H9 (cell line): Measurements from ENCODE around the gene SYTL5. TPM values are rescaled to one million over a fixed set of nuclear protein-coding genes. Genes with fewer than 3 reads are reported as not detected.

ENCODE experiments used
- DNase-seq: peaks from one replicate; pipeline ENCODE4 v3.0.0-alpha.2; 2017
- H2AFZ ChIP-seq: one replicate; pipeline ENCODE4 v1.6.1; 2013; ENCODE audit warnings: mild to moderate bottlenecking, low read length, control low read depth, moderate library complexity
- H2AK5ac ChIP-seq: 2 replicates; pipeline ENCODE4 v1.6.1; 2013; ENCODE audit warnings: low read length, control low read depth, mixed read lengths; ENCODE audit not compliant: insufficient read length
- H2BK120ac ChIP-seq: one replicate; pipeline ENCODE4 v1.6.1; 2013; ENCODE audit warnings: low read depth, mild to moderate bottlenecking, low read length, control low read depth, inconsistent platforms; ENCODE audit not compliant: poor library complexity, severe bottlenecking
- H2BK12ac ChIP-seq: 2 replicates; pipeline ENCODE4 v1.6.1; 2013; ENCODE audit warnings: low read length, control low read depth, mixed read lengths, low read depth; ENCODE audit not compliant: insufficient read length
- H2BK15ac ChIP-seq: 2 replicates; pipeline ENCODE4 v1.6.1; 2013; ENCODE audit warnings: low read depth, low read length, control low read depth
- H2BK20ac ChIP-seq: one replicate; pipeline ENCODE4 v1.6.1; 2013; ENCODE audit warnings: low read depth, mild to moderate bottlenecking, low read length, control low read depth, inconsistent platforms; ENCODE audit not compliant: poor library complexity, severe bottlenecking
- H2BK5ac ChIP-seq: 2 replicates; pipeline ENCODE4 v1.6.1; 2013; ENCODE audit warnings: low read length, control low read depth, mixed read lengths; ENCODE audit not compliant: insufficient read length
- H3K14ac ChIP-seq: 2 replicates; pipeline ENCODE4 v1.6.1; 2013; ENCODE audit warnings: low read length, control low read depth; ENCODE audit not compliant: insufficient read depth
- H3K18ac ChIP-seq: 2 replicates; pipeline ENCODE4 v1.6.1; 2013; ENCODE audit warnings: low read depth, mild to moderate bottlenecking, mixed read lengths, low read length, control low read depth; ENCODE audit not compliant: insufficient read length
- H3K23ac ChIP-seq: 2 replicates; pipeline ENCODE4 v1.6.1; 2013; ENCODE audit warnings: low read length, control low read depth, mixed read lengths, low read depth; ENCODE audit not compliant: insufficient read length
- H3K23me2 ChIP-seq: 2 replicates; pipeline ENCODE4 v1.6.1; 2013; ENCODE audit warnings: low read depth, mild to moderate bottlenecking, mixed read lengths, low read length, control low read depth; ENCODE audit not compliant: insufficient read length, poor library complexity, severe bottlenecking
- H3K27ac ChIP-seq: 2 replicates; pipeline ENCODE4 v1.5.1; 2013; ENCODE audit warnings: low read length, control low read depth, mixed read lengths, low read depth; ENCODE audit not compliant: insufficient read length
- H3K27me3 ChIP-seq: 2 replicates; pipeline ENCODE4 v1.6.1; 2013; ENCODE audit warnings: low read length, control low read depth, inconsistent platforms; ENCODE audit not compliant: insufficient read depth
- H3K4ac ChIP-seq: 2 replicates; pipeline ENCODE4 v1.6.1; 2013; ENCODE audit warnings: low read depth, mild to moderate bottlenecking, control low read depth, inconsistent platforms, low read length, moderate library complexity
- H3K4me1 ChIP-seq: 2 replicates; pipeline ENCODE4 v1.6.1; 2013; ENCODE audit warnings: low read length, control low read depth, inconsistent platforms; ENCODE audit not compliant: insufficient read depth
- H3K4me2 ChIP-seq: 2 replicates; pipeline ENCODE4 v1.6.1; 2013; ENCODE audit warnings: low read length, control low read depth, mixed read lengths; ENCODE audit not compliant: insufficient read length, insufficient read depth
- H3K56ac ChIP-seq: 2 replicates; pipeline ENCODE4 v1.6.1; 2013; ENCODE audit warnings: low read depth, mild to moderate bottlenecking, mixed read lengths, low read length, control low read depth; ENCODE audit not compliant: insufficient read length
- H3K79me1 ChIP-seq: 2 replicates; pipeline ENCODE4 v1.6.1; 2013; ENCODE audit warnings: low read depth, mild to moderate bottlenecking, moderate library complexity, low read length, control low read depth, inconsistent platforms; ENCODE audit not compliant: insufficient read depth, poor library complexity, severe bottlenecking
- H3K79me2 ChIP-seq: 2 replicates; pipeline ENCODE4 v1.6.1; 2013; ENCODE audit warnings: low read length, control low read depth, inconsistent platforms; ENCODE audit not compliant: insufficient read depth
- H3K9ac ChIP-seq: 2 replicates; pipeline ENCODE4 v1.6.1; 2013; ENCODE audit warnings: low read length, control low read depth, mixed read lengths; ENCODE audit not compliant: insufficient read length; ENCODE audit errors: extremely low read depth
- H3K9me3 ChIP-seq: one replicate; pipeline ENCODE4 v1.6.1; 2013; ENCODE audit warnings: low read depth, low read length, inconsistent platforms; ENCODE audit not compliant: control insufficient read depth
- H3T11ph ChIP-seq: one replicate; pipeline ENCODE4 v1.6.1; 2013; ENCODE audit warnings: mild to moderate bottlenecking, low read length, control low read depth, inconsistent platforms
- H4K20me1 ChIP-seq: one replicate; pipeline ENCODE4 v1.6.1; 2013; ENCODE audit not compliant: control insufficient read depth, insufficient read length, insufficient read depth
- H4K5ac ChIP-seq: 2 replicates; pipeline ENCODE4 v1.6.1; 2013; ENCODE audit warnings: low read depth, mild to moderate bottlenecking, mixed read lengths, low read length, control low read depth; ENCODE audit not compliant: insufficient read length
- H4K8ac ChIP-seq: replicated peaks from 2 replicates; pipeline ENCODE4 v1.6.1; 2013; ENCODE audit warnings: low read length, control low read depth, mixed read lengths, low read depth; ENCODE audit not compliant: insufficient read length
- H4K91ac ChIP-seq: 2 replicates; pipeline ENCODE4 v1.6.1; 2013; ENCODE audit warnings: low read depth, mild to moderate bottlenecking, moderate library complexity, mixed read lengths, low read length, control low read depth; ENCODE audit not compliant: insufficient read length
- H3K27ac Mint-ChIP-seq, 3 experiments: 2 replicates in 2 of 3; 3 replicates in 1 of 3; pipeline ENCODE4 v1.8.0; 2020 to 2021; ENCODE audit warnings: mixed read lengths in 3 of 3, mild to moderate bottlenecking in 1 of 3, moderate library complexity in 1 of 3
- H3K27me3 Mint-ChIP-seq: 2 replicates; pipeline ENCODE4 v1.8.0; 2021; ENCODE audit warnings: low read depth, mild to moderate bottlenecking, moderate library complexity, mixed read lengths
- H3K36me3 Mint-ChIP-seq, 3 experiments: 2 replicates in 2 of 3; 3 replicates in 1 of 3; pipeline ENCODE4 v1.8.0; 2020 to 2021; ENCODE audit warnings: low read depth in 3 of 3, mixed read lengths in 3 of 3; ENCODE audit not compliant: insufficient read depth in 1 of 3
- H3K4me1 Mint-ChIP-seq, 2 experiments: 2 replicates each; pipeline ENCODE4 v1.8.0; 2020; ENCODE audit warnings: mixed read lengths in 2 of 2
- H3K4me3 Mint-ChIP-seq, 2 experiments: 2 replicates in 1 of 2; 3 replicates in 1 of 2; pipeline ENCODE4 v1.8.0; 2020 to 2021; ENCODE audit warnings: mild to moderate bottlenecking in 2 of 2, mixed read lengths in 2 of 2, moderate library complexity in 1 of 2
- H3K9me3 Mint-ChIP-seq, 2 experiments: 2 replicates in 1 of 2; 3 replicates in 1 of 2; pipeline ENCODE4 v1.8.0; 2020; ENCODE audit warnings: mild to moderate bottlenecking in 2 of 2, mixed read lengths in 2 of 2, moderate library complexity in 1 of 2
- CTCF ChIP-seq: fragments of 200-600 bp; sonication (generic); conservative IDR thresholded peaks from 3 replicates; pipeline ENCODE4 v1.8.0; 2021; ENCODE audit warnings: antibody characterized with exemption, mild to moderate bottlenecking
- total RNA-seq: library from RNA; stranded (reverse); gene quantifications from 2 replicates; pipeline ENCODE4 v1.2.1, GENCODE V29; 2021

The SYTL5 gene
- total RNA-seq, 1 experiment from 2014 or later: 0.15 TPM

GRCh38 chrX:38129366-38129765 lies 123.0 kb downstream of the SYTL5 start:
- no peak for DNase-seq
- no peak overlapping the region for H3T11ph ChIP-seq
- no peak overlapping the region for H3K27ac ChIP-seq
- no peak overlapping the region for H3K14ac ChIP-seq
- no peaks in the 10 kb centered on the region for H4K20me1 ChIP-seq
- H2AFZ ChIP-seq: no peak overlapping the region
- H3K4ac ChIP-seq: no peak overlapping the region
- H3K4me3 Mint-ChIP-seq: no peak overlapping the region
- no peak overlapping the region for H4K91ac ChIP-seq
- no peak overlapping the region for H2BK15ac ChIP-seq
- no peak overlapping the region for H4K8ac ChIP-seq
- H3K56ac ChIP-seq: no peak overlapping the region
- H2BK12ac ChIP-seq: no peak overlapping the region
- no peak overlapping the region for H3K18ac ChIP-seq
- H3K27ac Mint-ChIP-seq: no peak overlapping the region
- no peak overlapping the region for H2BK5ac ChIP-seq
- peaks cover 2% of the 10 kb centered on the region; the same call in 1 of the 2 replicates for H3K27me3 Mint-ChIP-seq
- no peak overlapping the region for H4K5ac ChIP-seq
- no peaks in the 10 kb centered on the region for H3K4me1 Mint-ChIP-seq
- TF ChIP-seq CTCF: no peak
- H3K23me2 ChIP-seq: no peaks in the 10 kb centered on the region
- no peaks in the 10 kb centered on the region for H3K4me1 ChIP-seq
- no peak overlapping the region for H3K4me2 ChIP-seq
- no peaks in the 10 kb centered on the region for H3K9me3 ChIP-seq
- no peaks in the 10 kb centered on the region for H3K79me2 ChIP-seq
- no peaks in the 10 kb centered on the region for H3K27me3 ChIP-seq
- no peak overlapping the region for H2AK5ac ChIP-seq
- no peaks in the 10 kb centered on the region; a peak in 1 of 7 replicates for H3K36me3 Mint-ChIP-seq
- H3K9me3 Mint-ChIP-seq: peaks cover 52 to 57% of the 10 kb centered on the region in 2 experiments
- H3K79me1 ChIP-seq: no peaks in the 10 kb centered on the region
- no peak overlapping the region for H2BK120ac ChIP-seq
- no peak overlapping the region for H2BK20ac ChIP-seq
- H3K23ac ChIP-seq: no peak overlapping the region
- H3K9ac ChIP-seq: no peak overlapping the region
